Endometrial microvascular endothelial cells (primary cell): ENCODE data around the gene IFRD2. TPM values are rescaled to one million over a fixed set of nuclear protein-coding genes. Genes with fewer than 3 reads are reported as not detected.

Experiments
- in situ Hi-C: cut with HindIII; loops from 2 replicates; pipeline ENCODE4 v1.10.0; 2017; ENCODE audit warnings: low sequenced_read_pairs, low pct_unique_long_range_greater_than_20kb; ENCODE audit errors: inconsistent ontology term
- total RNA-seq: library from RNA; depleted of rRNA; stranded (reverse); fragments of >200 nt; gene quantifications from one replicate; pipeline ENCODE4 v1.2.3, GENCODE V29; 2015; ENCODE audit errors: inconsistent ontology term

The IFRD2 gene
- total RNA-seq, 1 donor from 2014 or later: 188 TPM

GRCh38 chr3:50261505-50261904 lies 30.7 kb downstream of the IFRD2 start:
- in situ Hi-C loops: no loop called here

DNA sequence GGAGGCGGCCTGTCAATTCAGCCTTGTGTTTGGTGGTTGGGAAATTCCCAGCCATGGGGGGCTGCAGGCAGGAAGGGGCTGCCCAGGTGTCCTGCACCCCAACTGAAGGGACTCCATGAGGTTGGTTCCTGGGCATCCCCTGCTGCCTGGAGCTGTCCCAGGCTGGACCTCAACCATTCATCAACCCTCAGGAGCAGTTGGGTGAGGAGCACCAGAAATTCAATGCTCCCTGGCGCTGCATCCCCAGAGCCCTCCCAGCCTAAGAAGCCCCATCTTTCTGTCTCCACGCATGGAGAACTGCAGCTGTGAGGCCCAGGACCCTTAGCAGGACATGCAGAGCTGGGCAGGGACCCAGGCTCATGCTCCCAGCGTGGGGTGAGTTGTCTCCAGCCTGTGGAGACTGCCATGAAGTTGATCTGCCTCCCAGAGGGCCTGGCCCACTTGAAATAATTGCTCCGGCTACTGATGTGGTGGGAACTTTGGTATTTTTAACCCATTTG lies 31.2 kb downstream of the IFRD2 start:
- in situ Hi-C loops: no loop called here

- in situ Hi-C loops: no loop called here
These were observed 31.9 kb downstream of the IFRD2 start for GRCh38 chr3:50260027-50260941.

GRCh38 chr3:50259432-50260026 lies 32.7 kb downstream of the IFRD2 start:
- in situ Hi-C loops: no loop called here

DNA sequence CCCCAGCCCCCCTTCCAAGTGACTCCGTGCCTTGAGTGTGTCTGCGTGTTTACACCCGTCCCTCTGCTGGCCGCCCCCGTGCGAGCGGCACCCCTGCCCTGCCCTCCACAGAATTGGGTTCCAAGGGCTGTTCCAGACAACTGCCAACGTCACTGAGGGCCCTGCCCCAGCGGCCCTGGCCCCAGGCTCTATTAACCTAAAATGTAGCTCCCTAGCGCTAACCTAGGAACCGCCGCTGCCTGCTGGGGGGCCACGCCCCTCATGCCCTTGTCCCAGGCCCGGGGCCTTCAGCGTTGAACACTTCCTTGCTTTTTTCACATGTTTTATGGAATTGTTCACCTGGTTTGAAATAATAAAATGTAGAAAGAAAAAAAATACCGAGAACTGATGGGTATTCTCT lies 33.2 kb downstream of the IFRD2 start:
- in situ Hi-C loops: no loop called here

GRCh38 chr3:50258029-50258680 lies 34.1 kb downstream of the IFRD2 start:
- in situ Hi-C loops: no loop called here

GRCh38 chr3:50256978-50257890 lies 35.0 kb downstream of the IFRD2 start:
- in situ Hi-C loops: no loop called here

DNA sequence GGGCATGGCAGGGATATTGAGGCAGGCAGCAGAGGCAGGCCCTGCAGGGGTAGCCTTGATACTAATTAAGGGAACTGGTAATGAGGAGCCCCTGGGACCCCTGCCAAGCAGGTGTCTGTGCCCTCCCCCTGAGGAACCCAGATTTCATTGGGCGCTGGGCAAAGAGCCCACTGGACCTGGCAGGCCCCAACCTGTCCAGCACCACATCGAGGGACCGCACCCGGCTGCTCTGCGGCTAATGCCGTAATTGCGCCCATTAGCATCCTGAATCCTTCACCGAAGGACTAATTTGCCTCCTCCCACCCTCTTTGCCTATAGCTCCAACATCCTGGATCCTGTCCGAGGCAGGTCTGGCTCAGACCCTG lies 37.0 kb downstream of the IFRD2 start:
- in situ Hi-C loops: no loop called here

GRCh38 chr3:50254577-50255250 lies 37.5 kb downstream of the IFRD2 start:
- in situ Hi-C loops: no loop called here

GRCh38 chr3:50251220-50251619 lies 41.0 kb downstream of the IFRD2 start:
- in situ Hi-C loops: no loop called here

DNA sequence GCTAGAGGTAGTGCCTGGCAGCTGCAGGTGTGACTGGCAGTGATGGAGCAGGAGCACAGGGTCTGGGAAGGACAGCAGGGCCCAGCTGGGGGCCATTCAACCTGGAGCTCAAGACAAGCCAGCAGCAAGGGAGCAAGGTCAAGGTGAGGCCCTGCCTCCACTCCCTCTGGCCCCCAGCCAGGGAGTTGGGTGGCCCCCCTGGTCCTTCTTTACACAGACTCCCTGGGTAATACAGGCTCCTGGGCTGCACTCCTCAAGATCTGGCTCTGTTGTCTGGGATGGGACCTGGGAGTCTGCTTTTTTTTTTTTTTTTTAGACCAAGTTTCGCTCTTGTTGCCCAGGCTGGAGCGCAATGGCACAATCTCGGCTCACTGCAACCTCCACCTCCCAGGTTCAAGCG lies 41.7 kb downstream of the IFRD2 start:
- in situ Hi-C loops: no loop called here

DNA sequence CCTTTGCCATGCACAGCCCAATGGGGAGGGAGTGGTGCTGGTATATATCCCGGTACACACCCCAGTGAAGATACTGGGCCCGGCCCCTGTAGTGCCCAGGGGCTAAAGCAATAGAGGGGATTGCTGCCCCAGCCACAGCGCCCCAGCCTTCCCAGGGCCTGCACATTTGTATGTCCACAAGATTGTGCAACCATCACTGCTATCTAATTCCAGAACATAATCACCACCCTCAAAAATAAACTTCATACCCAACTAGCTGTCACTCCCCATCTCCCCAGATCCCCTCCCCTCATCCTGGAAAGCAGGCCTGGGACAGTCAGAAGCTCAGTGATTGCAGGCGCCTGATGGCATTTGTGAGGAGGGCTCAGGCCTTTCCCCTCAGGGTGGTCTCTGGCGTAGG lies 42.8 kb downstream of the IFRD2 start:
- in situ Hi-C loops: loop anchor here (10.0 kb wide), 1 partner anchor 85 kb away; no protein-coding TSS in a partner anchor

DNA sequence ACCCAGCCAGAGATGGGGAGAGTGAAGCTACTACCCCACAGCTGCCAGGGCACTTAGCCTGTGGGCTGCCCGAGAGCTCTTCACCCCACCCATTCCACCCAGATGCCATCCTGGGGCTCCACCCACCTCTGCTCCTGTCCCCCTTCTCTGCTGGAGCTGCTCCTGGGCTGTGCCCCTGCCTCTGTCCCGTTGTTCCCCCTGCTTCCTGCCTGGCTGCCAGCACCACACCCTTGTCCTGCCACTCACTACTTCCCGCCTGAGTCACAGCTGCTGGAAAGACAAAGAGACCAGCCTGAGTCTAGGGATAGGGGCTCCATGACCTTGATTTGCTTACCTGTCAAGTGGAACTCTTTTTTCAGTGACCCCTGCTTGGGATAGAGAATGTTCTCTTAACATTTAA lies 43.8 kb downstream of the IFRD2 start:
- in situ Hi-C loops: loop anchor here (10.0 kb wide), 1 partner anchor 86 kb away; no protein-coding TSS in a partner anchor

DNA sequence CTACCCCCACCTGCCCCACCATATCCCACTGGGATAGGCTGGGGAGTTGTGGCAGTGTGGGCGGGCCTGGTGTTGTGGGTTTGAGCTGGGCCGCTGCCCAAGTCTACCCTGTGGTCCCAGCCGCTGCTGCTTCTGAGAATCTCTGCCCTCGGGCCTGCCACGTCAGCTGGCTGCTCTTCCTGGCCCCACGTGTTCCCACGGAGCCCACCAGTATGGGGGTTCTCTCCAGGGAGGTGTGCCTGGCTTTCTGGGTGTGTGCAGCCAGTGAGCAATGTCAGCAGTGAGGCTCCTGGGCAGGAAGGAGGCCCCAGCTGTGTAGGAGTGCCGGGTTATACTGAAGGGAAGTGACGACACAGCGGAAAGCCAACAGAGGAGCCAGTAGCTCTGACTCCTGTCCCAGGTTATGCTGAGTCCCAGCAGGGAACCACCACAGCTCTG lies 45.7 kb downstream of the IFRD2 start:
- in situ Hi-C loops: loop anchor here (10.0 kb wide), 1 partner anchor 88 kb away; no protein-coding TSS in a partner anchor

GRCh38 chr3:50245831-50246516 lies 46.3 kb downstream of the IFRD2 start:
- in situ Hi-C loops: loop anchor here (10.0 kb wide), 1 partner anchor 89 kb away; no protein-coding TSS in a partner anchor

DNA sequence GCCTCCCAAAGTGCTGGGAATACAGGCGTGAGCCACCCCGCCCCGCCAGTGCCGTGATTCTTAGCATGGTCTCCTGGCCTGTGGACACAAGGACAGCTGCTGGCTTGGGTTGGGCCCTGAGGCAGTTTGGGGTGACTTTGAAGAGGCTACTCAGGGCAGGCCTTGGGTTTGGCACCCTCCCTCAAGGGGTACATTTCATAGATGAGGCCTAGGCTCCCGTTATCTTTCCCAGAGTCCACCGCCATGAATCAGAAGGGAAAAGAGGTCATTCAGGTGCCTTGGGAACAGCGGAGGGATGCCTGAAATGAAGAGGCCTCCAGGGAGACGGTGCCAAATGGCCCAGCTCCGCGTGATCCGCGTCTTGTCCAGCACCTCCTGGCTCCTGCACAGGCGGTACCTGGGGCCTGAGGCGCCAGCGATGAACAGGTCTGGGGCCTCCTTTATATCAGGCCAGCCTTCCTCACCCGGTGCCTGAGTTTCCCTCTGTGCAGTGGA lies 46.9 kb downstream of the IFRD2 start:
- in situ Hi-C loops: loop anchor here (10.0 kb wide), 1 partner anchor 90 kb away; no protein-coding TSS in a partner anchor

- in situ Hi-C loops: loop anchor here (10.0 kb wide), 1 partner anchor 90 kb away; no protein-coding TSS in a partner anchor
These were observed 47.4 kb downstream of the IFRD2 start for GRCh38 chr3:50244813-50245212.
